Suprapubic skin (tissue), 4 donors: ENCODE data around the gene DEFB119.

Experiments used
- CTCF ChIP-seq, 2 donors: fragments of 200-600 bp in 1 of 2; fragments of 450-650 bp in 1 of 2; sonication (generic) in 1 of 2; IDR thresholded peaks; one replicate each; pipeline ENCODE4 v1.5.1; 2016 to 2019; ENCODE audit warnings: antibody characterized with exemption in 2 of 2, mild to moderate bottlenecking in 1 of 2, moderate library complexity in 1 of 2
- EP300 ChIP-seq: sonication (generic); formaldehyde crosslinking; IDR thresholded peaks from one replicate; pipeline ENCODE4 v1.6.1; 2017; ENCODE audit warnings: antibody characterized with exemption
- POLR2A ChIP-seq, 2 donors: fragments of 450-650 bp; IDR thresholded peaks; one replicate each; pipeline ENCODE4 v1.6.1; 2017; ENCODE audit warnings: antibody characterized with exemption in 2 of 2, mild to moderate bottlenecking in 2 of 2, moderate library complexity in 2 of 2
- POLR2AphosphoS5 ChIP-seq, 3 donors: sonication (generic); formaldehyde crosslinking; IDR thresholded peaks; one replicate each; pipeline ENCODE4 v1.6.1; 2017; ENCODE audit warnings: antibody characterized with exemption in 3 of 3

- no peak for TF ChIP-seq CTCF (IDR thresholded peaks at IDR 0.05)
- no peak for TF ChIP-seq EP300
- TF ChIP-seq POLR2A (IDR thresholded peaks at IDR 0.05): no peak
- no peak for TF ChIP-seq POLR2AphosphoS5 (IDR thresholded peaks at IDR 0.05)
These were observed 2.4 kb upstream of the DEFB119 start for GRCh38 chr20:31392836-31393235.
